Stromal cell of bone marrow (primary cell): ENCODE results near the gene KRTAP12-2.

Experiments
- DNase-seq: peaks from one replicate; pipeline ENCODE4 v3.0.0-alpha.2; 2012; ENCODE audit warnings: low read depth

KRTAP12-2 gene, protein sequence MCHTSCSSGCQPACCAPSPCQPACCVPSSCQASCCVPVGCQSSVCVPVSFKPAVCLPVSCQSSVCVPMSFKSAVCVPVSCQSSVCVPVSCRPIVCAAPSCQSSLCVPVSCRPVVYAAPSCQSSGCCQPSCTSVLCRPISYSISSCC

DNA sequence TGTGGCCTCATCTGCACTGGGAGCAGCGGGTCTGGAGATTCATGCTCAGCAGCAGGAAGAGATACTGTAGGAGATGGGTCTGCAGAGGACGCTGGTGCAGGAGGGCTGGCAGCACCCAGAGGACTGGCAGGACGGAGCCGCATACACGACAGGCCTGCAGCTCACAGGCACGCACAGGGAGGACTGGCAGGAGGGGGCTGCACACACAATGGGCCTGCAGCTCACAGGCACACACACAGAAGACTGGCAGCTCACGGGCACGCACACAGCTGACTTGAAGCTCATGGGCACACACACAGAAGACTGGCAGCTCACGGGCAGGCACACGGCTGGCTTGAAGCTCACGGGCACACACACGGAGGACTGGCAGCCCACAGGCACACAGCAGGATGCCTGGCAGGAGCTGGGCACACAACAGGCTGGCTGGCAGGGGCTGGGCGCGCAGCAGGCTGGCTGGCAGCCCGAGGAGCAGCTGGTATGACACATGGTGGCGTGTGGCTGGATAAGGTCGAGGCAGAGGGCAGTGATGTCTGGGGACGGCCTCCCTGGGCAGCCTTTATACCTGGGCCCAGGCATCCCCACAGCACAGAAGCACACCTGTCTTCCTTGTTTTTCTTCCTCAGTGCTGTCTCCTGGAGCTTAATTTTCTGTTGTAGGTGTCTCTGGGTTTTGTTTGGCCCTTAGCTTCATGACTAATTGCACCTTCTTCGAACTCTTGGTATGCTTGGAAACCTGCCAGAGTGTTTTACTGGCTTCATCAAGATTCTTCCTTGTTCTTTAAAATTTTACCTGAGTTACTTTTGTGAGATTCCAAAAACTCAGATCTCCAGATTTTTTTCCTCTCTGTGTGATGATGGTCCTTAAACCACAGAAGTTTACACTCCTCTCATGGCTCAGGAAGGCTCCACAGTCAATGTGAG is at the start of gene KRTAP12-2:
Gene KRTAP12-2, minus strand, starts transcription at position 527 of the 920 bp plus-strand sequence. Its CDS starts 41 bp downstream, at position 486.
- no peak for DNase-seq

DNA sequence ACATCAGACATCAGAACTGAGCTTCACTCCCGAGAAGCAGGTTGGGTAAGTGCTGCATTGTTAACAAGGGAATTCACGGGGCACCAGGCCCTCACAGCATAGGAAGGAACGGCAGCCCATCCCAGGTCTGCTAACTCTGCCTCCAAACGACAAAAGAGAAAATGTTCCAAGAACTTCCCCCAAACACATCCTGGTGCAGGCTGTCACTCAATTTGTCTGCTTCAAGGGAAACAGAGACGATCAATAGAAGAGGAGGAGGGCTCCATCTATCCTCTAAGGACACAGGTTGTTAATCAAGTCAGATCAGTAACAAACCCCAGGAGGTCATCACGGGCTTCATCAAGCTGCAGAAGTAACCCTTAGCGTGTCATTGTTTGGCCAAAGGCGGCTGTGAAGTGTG is 48.2 kb upstream of the KRTAP12-2 start:
- no peak for DNase-seq

DNA sequence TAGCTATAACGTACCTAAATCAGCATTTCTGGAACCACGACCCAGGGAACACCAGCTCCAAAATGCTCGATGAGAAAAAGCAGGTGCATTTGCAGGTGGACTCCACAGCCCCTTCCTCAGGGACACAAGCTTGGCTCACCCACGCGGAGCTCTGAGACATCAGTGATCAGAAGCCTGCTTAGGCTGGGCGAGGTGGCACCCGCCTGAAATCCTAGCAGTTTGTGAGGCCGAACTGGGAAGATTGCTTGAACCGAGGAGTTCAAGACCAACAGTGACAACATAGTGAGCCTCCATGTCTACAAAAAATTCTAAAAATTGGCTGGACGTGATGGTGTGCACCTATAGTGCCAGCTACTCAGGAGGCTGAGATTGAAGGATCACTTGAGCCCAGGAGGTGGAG is 47.1 kb upstream of the KRTAP12-2 start:
- no peak for DNase-seq

DNA sequence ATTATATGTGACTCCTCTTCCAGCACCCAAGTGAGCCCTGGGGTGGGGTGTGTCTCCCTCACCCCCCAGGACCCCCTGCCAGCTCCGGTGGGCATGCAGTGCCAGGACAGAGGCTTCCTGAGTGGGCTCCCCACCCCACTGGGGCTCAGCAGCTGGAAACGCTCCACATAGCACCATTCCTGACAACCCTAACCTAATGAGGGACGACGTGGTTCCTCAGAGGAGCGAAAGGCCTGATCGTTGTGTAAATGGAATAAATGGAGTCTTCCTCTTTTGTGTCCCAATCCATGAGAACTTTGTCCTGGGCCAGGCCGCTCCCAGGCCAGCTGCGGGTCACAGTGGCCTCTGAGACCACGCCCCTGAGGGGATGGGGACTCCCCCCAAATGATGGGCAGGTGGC is 46.4 kb upstream of the KRTAP12-2 start:
- DNase-seq: no peak

DNA sequence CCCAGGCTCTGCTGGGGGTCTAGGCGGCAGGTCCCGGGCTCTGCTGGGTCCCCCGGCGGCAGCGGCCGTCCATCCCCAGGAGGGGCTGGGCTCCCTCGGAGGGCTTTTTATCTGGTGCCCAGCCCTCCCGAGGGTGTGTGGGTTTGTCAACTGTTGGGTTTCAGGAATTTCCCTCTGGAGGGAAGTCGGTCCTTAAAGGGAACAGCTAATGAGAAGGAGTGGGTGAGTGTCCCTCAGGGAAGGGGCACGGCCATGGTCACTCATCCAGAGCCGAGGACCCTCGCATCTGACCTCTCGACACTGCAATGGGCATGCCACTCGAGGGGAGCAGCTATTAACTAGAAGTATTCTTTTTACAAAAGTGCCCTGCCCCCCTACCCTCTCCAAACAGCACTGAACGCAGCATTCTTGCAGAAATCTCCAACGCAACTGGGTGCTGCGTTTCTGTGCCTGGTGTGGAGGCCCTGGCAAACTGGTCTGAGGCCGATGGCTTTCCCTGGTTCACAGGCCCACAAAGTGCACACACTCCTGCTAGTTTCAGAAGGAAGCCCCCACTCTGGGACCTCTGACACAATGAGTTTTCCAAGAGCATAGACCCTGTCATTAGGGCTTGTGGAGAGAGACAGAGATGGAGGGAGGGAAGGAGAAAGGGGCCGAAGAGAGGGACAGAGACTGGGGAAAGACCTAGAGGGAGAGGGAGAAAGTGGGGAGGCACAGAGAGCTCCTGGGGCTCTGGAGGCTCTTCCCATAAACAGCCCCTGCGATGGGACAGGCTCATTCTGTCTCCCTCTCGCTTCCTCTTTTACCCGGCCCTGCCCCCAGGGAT is 45.7 kb upstream of the KRTAP12-2 start:
- DNase-seq: no peak

DNA sequence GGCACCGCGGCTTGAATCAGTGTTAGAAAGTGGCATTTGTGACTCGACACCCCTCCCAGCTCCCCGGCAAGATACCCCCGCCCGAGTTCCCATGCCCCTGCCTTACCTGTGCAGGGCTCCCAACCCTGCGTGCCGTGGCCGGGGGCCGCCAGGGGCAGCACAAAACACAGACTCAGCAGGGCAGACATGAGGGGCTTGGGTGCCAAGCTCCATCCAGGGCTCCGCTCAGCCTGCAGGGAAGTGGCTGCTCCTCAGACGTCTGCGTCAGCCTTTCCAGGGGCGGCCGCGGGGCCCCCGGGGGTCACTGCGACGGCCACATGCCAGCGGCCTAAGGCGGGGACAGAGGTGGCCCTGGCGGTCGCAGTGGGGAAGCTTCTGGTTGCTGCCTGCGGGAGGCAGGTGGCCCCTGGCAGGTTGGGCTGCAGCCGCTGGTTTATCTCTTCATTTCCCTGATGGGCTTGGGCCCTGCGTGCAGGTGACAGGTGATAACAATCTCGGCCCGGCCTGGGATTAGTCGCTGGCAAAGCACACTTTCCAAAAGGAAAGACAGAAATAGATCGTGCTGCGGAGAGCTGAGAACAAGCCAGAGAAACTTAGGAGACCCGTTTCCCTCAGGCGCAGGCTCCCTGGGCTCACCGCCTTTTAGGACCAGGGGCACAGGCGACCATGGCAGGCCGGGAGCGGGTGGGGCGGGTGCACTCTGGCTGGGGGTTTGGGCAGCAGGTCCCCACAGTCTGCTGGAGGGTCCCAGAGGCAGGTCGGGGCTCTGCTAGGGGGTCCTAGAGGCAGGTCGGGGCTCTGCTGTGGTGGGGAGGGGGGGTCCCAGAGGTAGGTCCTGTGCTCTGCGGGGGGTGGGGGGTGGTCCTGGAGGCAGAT is 44.8 kb upstream of the KRTAP12-2 start, which contains the start of gene TSPEAR:
Gene TSPEAR, minus strand, starts transcription at position 246 of the 876 bp plus-strand sequence. Its CDS starts 58 bp downstream, at position 188.
- DNase-seq: no peak

DNA sequence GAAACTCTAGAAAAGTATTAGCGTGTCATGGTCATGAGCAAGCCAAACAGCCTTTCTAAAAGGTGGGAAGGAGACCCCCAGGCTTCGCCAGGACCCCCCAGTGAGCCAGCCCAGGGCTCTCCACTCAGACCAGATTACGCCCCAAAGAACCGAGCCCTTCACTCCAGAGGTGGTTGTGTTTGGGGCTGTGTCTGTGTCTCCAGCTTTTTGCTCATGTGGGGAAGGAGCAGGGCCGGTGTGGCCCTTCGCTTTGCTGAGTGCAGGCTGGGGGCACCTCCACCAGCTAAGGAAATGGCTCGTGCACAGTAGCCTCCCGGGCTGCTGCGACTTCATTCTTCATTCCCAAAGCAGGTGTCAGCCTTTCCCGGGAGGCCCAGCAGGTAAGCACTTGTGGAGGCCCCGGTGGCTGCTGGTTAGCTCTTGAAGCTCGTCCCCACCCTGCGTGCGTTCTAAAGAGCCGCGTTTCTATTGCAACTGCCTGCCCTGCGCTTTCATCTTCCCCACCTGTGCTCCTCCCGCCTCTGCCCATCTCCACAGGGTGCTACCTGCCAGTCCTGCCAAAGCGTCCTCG is 44.1 kb upstream of the KRTAP12-2 start:
- no peak for DNase-seq

DNA sequence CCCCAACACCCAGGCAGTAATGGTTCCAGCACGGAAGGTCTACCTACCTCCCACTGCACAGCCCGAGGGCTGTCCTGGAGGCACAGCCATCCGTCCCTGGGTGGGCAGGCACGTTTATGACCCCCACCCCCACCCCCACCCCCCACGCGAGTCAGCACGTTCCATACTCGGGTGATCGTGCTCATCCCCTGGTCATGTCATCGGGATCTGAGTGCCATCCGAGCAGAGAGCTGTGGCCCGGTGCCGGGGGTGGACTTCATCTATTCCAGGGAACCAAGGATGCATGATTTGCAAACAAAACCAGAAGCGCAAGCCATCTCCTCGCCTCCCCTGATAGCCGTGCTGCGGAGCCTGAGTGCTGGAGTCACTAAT is 43.6 kb upstream of the KRTAP12-2 start:
- no peak for DNase-seq

DNA sequence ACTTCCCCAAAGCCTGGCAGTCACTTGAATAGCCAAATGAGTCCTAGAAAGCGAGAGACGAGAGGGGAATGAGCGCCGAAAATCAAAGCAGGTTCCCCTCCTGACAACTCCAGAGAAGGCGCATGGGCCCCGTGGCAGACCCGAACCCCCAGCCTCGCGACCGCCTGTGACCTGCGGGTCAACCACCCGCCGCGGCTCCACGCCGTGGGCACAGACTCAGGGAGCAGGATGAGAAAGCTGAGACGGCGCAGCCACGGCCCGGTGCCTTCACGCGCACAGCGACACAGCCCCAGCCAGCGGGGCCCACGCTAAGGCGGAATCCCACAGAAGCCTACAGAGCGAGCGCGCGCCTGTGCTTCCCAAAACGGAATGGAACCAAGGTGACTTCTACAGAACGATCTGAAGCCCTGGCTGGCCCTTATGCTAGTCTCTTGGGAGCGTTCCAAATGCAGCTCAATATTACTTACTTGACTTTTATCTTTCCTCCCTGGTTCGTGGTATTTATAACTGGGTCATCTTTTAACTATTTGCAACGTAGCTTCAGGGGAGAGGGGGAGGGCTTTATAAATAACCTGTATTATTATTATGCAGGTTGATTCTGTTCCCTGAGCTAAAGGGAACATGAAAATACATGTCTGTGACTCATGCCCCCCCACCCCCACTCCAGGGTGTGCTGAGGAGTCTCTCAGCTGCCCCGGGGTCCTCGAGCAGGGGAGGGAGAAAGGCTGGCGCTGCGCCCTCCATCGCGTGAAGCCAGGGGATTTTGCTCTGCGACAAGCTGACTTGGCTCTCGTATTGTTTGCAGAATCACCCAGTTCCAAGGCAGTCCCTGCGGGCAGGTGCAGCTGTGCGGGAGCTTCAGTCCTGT is 42.9 kb upstream of the KRTAP12-2 start:
- DNase-seq: no peak

DNA sequence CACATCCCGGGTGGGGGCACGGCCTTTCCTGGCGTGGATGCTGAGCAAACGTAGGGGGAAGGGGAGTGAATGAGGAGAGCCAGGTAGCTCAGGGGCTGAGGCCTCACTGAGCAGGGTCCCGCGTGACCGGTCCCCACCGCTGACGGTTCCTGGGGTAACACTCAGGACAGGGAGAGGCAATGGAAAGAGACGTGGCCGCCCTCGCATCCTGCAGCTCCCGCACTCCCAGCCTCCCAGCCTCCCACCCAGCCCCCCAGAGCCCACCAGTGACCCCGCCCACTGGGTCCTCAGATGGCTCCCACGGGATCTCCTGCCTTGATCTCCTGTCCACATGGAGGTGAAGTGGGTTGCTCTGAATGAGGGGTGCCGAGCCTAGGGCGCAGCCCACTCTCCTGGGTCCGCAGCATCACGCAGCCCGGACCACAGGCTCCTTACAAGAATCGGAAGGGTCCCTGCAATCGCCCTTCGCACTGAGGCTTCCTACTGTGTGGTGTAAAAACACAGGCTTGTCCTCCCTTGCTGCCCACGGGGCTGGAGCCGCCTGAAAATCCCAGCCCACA is 42.2 kb upstream of the KRTAP12-2 start:
- no peak for DNase-seq

DNA sequence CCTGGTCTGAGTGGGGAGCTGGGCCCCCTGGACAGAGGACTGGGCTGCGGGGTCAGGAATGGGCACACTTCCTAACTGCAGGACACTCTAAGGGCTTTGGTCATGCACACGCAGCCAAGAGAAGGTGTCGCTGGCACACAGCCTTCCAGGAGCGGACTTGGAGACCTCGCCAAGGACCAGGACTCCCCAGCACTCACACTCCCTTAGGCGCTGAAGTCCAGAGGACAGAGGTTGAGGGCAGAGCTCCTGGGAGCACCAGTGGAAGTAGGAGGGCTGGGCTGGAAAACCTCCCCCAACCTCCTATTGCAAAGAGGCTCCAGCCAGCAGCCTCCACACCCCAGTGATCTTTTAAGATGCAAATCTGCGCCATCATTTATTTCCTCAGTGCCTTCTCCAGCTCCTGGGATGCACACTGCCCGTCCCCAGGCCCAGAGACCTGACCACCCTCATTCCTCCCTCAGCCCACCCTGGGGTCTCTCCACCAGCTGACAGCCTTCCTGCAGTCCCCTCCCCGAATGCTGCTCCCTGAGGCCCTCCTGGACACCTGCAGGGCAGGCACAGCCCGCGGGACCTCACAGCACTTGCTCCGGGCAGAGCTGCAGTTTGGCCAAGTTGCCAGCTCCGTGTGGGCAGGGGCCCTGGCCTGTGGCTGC is 41.6 kb upstream of the KRTAP12-2 start:
- no peak for DNase-seq

DNA sequence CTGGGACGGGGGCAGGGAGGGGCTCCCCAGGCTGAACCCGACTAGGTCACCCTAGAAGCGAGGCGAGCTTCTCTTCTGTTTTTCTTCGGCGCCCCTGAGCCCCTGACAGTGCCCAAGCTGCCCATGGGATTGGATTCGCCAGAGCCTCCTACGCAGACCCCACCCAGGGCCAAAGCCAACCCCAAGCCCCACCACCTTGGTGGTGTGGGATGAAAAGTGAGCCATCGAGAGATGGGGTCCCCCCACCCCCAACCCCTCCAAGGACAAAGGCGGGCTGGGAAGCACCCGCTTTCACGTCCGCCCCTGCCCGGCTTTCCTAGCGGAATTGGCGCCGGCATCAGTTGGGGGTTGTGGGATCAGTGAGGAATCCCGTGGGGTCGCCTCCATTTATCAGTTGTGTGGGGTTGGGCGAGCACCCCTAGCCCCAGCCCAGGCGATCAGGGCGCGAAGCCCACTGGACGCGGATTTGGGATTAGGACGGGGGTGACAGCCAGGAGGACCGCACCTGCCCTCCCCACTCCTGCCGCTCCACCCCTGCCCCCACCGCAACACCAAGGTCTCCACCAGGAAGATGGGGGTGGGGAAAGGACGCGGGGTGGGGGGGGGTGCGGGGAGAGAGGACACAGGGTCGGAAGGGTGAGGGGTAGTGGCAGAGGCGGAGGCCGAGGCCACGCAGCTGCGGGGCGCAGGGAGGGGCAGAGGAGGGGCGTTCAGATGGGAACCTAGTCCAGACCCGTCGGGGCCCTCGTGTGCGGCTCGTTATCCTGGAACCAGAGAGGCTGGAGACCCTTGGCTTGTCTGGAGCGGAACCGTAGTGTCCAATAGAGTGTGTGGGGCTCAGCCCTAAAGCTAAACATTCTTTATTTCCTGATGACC is 40.2 kb upstream of the KRTAP12-2 start:
- DNase-seq: no peak

DNA sequence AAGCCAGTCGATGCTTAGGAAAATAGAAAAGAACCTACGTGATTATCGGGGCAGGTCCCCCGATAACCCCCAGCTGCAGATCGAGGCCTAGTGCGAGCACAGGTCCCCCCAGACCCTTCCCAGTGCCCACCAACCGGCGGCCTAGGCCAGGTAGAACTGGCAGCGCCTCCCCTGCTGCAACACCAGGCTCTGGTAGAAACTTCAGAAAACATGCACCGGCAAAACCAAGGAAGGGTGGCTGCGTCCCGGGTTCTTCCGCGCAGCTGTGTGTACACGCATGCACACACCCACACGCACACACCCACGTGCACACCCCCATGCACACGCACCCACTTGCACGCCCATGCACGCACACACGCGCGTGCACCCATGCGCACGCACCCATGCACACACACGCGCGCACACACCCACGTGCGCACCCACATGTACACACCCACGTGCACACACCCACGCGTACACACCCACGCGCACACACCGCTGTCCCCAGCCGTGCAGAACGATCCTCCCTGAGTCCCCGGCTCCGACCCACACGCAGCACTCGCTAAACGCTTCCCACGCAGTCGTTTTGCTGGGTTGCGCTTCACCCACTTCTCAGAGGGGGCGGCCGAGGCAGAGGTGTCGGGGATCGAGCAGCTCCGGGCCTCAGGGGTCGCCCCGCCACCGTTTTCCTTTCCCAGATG is 39.4 kb upstream of the KRTAP12-2 start:
- DNase-seq: no peak

DNA sequence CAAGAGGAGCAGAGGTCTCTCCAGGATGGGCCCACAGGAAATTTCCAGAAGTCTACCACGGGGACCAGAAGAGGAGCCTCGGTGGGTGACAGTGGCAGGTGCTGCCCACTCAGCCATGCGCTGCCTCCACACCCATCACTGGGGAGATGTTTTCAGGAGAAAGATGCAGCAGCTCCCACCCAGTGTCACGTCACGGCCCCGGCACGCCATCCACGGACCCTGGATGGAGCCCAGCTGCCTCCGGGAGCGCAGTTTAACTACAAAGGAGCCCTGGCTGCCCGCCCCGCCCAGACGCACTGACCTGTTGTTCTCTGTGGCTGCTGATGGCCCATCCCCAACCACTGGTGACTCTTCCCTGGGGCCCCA is 37.9 kb upstream of the KRTAP12-2 start:
- DNase-seq: no peak

DNA sequence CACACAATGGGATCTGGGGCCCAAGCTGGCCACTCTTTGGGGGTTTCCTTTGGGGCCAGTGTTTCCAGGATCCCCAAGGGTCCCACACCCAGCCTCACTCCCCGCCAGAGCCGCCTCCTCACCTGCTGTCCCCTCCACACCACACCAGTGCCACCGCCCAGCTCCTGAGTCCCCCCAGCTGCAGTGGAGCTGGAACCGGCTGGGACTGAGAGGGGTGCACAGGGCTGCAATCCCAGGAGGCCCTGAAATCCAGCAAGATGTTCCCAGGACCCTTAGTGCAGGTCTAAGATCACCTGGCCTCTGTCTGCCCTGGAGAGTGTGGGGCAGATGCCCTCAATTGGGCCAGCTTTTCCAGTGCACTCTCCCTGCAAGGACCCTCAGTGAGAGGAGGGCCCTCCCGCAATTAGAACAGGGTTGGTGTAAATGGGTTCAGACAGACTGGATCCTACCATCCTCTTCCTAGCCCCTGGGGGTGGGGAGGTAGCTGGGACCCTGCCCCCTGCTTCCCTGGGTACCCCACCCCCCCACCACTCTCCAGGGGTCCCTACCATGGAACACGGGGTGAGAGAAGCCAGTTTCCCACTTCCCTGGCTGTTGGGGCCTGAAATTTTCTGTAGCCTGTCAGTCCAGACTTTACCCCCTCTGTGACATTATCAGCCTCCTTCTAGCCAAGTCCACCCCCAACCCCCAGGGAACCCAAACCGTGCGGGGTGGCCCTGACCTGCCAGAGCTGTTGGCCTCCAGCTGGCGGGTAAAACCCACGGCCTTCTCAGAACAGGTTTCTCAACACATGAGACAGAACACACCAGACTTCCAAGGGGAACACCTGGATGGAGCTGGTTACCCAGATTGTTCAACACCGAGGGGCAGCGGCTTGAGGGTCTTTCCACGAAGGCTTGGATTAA is 37.3 kb upstream of the KRTAP12-2 start:
- DNase-seq: no peak

DNA sequence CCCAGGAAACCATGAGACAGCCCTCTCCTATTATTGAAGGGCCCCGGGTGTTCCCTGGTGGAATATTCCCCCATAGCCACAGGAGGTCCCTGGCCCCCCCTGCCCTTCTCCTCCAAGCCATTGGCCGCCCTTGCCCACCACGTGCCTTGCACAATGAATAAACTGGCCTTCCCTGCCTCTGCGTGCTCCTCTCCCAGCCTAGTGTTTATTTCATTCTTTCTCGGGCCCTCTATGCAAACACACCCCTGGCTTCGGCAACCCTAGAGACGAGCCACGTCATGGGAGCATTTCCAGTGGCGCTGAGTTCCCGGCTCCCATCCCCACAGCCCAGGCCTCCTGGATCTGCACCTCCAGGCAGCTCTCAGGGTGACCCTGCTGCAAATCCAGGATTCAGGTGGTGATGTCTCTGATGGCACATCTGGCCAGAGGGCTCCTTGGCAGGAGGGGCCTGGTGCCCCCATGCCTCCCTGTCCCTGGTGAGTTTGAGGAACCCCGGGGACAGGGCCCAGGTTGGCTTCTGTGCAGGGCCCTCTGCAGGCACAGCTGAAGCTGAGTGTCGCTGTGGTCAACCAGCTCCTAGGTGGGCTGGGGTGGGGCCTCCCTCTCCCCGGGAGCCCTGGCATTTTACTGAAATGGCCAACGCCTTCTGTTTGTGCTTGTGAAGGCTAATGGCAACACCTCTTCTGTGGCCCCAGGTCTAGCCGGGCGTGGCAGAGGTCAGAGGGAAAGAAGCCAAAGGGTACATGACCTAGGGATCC is 36.4 kb upstream of the KRTAP12-2 start:
- DNase-seq: no peak
